RWPE2 (cell line): ENCODE data around the gene ABCA1.

Experiments used
- ATAC-seq: fragments of 200-7000 bp; cut with Tn5 transposase; 3 replicates; pipeline ENCODE4 v1.9.1; 2021; ENCODE audit warnings: low read depth
- DNase-seq: peaks from one replicate; pipeline ENCODE4 v3.0.0-alpha.2; 2020; ENCODE audit warnings: low spot score
- H3K27ac ChIP-seq: fragments of 450-650 bp; 2 replicates; pipeline ENCODE4 v1.5.1; 2017; ENCODE audit warnings: mild to moderate bottlenecking; ENCODE audit not compliant: poor library complexity, severe bottlenecking
- H3K27me3 ChIP-seq: fragments of 250-450 bp; sonication (Bioruptor Pico); 2 replicates; pipeline ENCODE4 v1.5.1; 2021; ENCODE audit warnings: mild to moderate bottlenecking, moderate library complexity; ENCODE audit not compliant: insufficient read depth, poor library complexity, severe bottlenecking
- H3K36me3 ChIP-seq: fragments of 250-450 bp; sonication (Bioruptor Pico); 2 replicates; pipeline ENCODE4 v1.5.1; 2020; ENCODE audit warnings: low read depth, mild to moderate bottlenecking, moderate library complexity
- H3K4me1 ChIP-seq: fragments of 250-450 bp; sonication (Bioruptor Pico); 2 replicates; pipeline ENCODE4 v1.5.1; 2021; ENCODE audit warnings: mild to moderate bottlenecking, moderate library complexity; ENCODE audit not compliant: insufficient read depth, poor library complexity, severe bottlenecking
- H3K4me3 ChIP-seq: fragments of 250-450 bp; sonication (Bioruptor Pico); 2 replicates; pipeline ENCODE4 v1.5.1; 2021; ENCODE audit warnings: mild to moderate bottlenecking, moderate library complexity; ENCODE audit not compliant: severe bottlenecking
- H3K9me3 ChIP-seq: fragments of 250-450 bp; sonication (Bioruptor Pico); 2 replicates; pipeline ENCODE4 v1.5.1; 2021; ENCODE audit warnings: mild to moderate bottlenecking, moderate library complexity; ENCODE audit not compliant: severe bottlenecking
- CTCF ChIP-seq: fragments of 450-650 bp; IDR thresholded peaks from one replicate; pipeline ENCODE4 v1.5.1; 2017; ENCODE audit warnings: mild to moderate bottlenecking, moderate library complexity; ENCODE audit not compliant: poor library complexity, severe bottlenecking

The ABCA1 gene

GRCh38 chr9:104974053-104974962 is 46.4 kb upstream of the ABCA1 start:
- no peaks in the 10 kb centered on the region for H3K9me3 ChIP-seq
- no peak for DNase-seq
- ATAC-seq: no peak
- no peaks in the 10 kb centered on the region for H3K4me1 ChIP-seq
- H3K27ac ChIP-seq: no peak overlapping the region
- no peak overlapping the region for H3K4me3 ChIP-seq
- TF ChIP-seq CTCF: no peak
- H3K36me3 ChIP-seq: no peaks in the 10 kb centered on the region
- H3K27me3 ChIP-seq: no peaks in the 10 kb centered on the region

- TF ChIP-seq CTCF: no peak
- DNase-seq: no peak
- Histone ChIP-seq H3K9me3 (no peaks in the 10 kb centered on the region), H3K4me3 (no peak overlapping the region), H3K36me3 (no peaks in the 10 kb centered on the region), H3K27me3 (no peaks in the 10 kb centered on the region), H3K4me1 (no peaks in the 10 kb centered on the region), H3K27ac (no peak overlapping the region)
- ATAC-seq: no peak
Observed at GRCh38 chr9:104972242-104972866, 44.4 kb upstream of the ABCA1 start.

GRCh38 chr9:104971511-104971910 is 43.6 kb upstream of the ABCA1 start:
- Histone ChIP-seq H3K36me3 (no peaks in the 10 kb centered on the region), H3K4me1 (no peaks in the 10 kb centered on the region), H3K27ac (no peak overlapping the region), H3K4me3 (no peak overlapping the region), H3K9me3 (no peaks in the 10 kb centered on the region), H3K27me3 (no peaks in the 10 kb centered on the region)
- TF ChIP-seq CTCF: no peak
- no peak for ATAC-seq
- DNase-seq: no peak

GRCh38 chr9:104970271-104970987 is 42.5 kb upstream of the ABCA1 start:
- Histone ChIP-seq H3K27ac (no peak overlapping the region), H3K4me3 (no peak overlapping the region), H3K36me3 (no peaks in the 10 kb centered on the region), H3K4me1 (no peaks in the 10 kb centered on the region), H3K9me3 (no peaks in the 10 kb centered on the region), H3K27me3 (no peaks in the 10 kb centered on the region)
- DNase-seq: no peak
- no peak for TF ChIP-seq CTCF
- no peak for ATAC-seq
